Stomach (tissue), 4 donors: ENCODE results near the gene IGHMBP2.
"Not testable (repeated sequence)": the region's sequence is repeated elsewhere in the genome, so short reads cannot be mapped to it uniquely, and the experiment has no call there.

Experiments used
- EP300 ChIP-seq: sonication (generic); formaldehyde crosslinking; IDR thresholded peaks from one replicate; pipeline ENCODE4 v1.6.1; 2017; ENCODE audit warnings: antibody characterized with exemption
- POLR2A ChIP-seq, 4 donors: fragments of 450-650 bp; IDR thresholded peaks; one replicate each; pipeline ENCODE4 v1.6.1; 2016; ENCODE audit warnings: antibody characterized with exemption in 4 of 4, control low read depth in 2 of 4, mild to moderate bottlenecking in 1 of 4, moderate library complexity in 1 of 4
- POLR2AphosphoS5 ChIP-seq, 3 donors: sonication (generic); formaldehyde crosslinking; IDR thresholded peaks; one replicate each; pipeline ENCODE4 v1.6.1; 2016; ENCODE audit warnings: antibody characterized with exemption in 3 of 3
- TF ChIP-seq, protein P1 (sequence below), 7 experiments: fragments of 450-650 bp in 4 of 7; fragments of 200-600 bp in 3 of 7; sonication (generic) in 3 of 7; IDR thresholded peaks; one replicate each; pipeline ENCODE4 v1.5.1; 2016 to 2019; ENCODE audit warnings: antibody characterized with exemption in 7 of 7, control low read depth in 2 of 7, mild to moderate bottlenecking in 1 of 7

- TF ChIP-seq, protein P1, sequence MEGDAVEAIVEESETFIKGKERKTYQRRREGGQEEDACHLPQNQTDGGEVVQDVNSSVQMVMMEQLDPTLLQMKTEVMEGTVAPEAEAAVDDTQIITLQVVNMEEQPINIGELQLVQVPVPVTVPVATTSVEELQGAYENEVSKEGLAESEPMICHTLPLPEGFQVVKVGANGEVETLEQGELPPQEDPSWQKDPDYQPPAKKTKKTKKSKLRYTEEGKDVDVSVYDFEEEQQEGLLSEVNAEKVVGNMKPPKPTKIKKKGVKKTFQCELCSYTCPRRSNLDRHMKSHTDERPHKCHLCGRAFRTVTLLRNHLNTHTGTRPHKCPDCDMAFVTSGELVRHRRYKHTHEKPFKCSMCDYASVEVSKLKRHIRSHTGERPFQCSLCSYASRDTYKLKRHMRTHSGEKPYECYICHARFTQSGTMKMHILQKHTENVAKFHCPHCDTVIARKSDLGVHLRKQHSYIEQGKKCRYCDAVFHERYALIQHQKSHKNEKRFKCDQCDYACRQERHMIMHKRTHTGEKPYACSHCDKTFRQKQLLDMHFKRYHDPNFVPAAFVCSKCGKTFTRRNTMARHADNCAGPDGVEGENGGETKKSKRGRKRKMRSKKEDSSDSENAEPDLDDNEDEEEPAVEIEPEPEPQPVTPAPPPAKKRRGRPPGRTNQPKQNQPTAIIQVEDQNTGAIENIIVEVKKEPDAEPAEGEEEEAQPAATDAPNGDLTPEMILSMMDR (IDR thresholded peaks at IDR 0.05) = not testable (repeated sequence)
- TF ChIP-seq POLR2A (IDR thresholded peaks at IDR 0.05); POLR2AphosphoS5 (IDR thresholded peaks at IDR 0.05); EP300: not testable (repeated sequence)
Measured at GRCh38 chr11:68973706-68974105, 70.0 kb downstream of the IGHMBP2 start.
